Upper lobe of left lung (tissue), 6 donors: ENCODE results near the gene CADM3. TPM values are rescaled to one million over a fixed set of nuclear protein-coding genes. Genes with fewer than 3 reads are reported as not detected.

Experiments used
- ATAC-seq, 2 donors: fragments of 200-7000 bp; cut with Tn5 transposase; one replicate each; pipeline ENCODE4 v1.9.1; 2022; ENCODE audit warnings: mild to moderate bottlenecking in 2 of 2, moderate library complexity in 2 of 2; ENCODE audit not compliant: low FRiP score in 2 of 2
- DNase-seq, 2 donors: peaks; one replicate each; pipeline ENCODE4 v3.0.0-alpha.2; 2019 to 2020
- H3K27ac ChIP-seq, 4 donors: fragments of 200-600 bp; sonication (generic); one replicate each; pipeline ENCODE4 v1.5.1; 2016 to 2019
- H3K27me3 ChIP-seq, 4 donors: fragments of 200-600 bp; sonication (generic); one replicate each; pipeline ENCODE4 v1.5.1; 2017 to 2019
- H3K36me3 ChIP-seq, 4 donors: fragments of 200-600 bp; sonication (generic); one replicate each; pipeline ENCODE4 v1.5.1; 2016 to 2019
- H3K4me1 ChIP-seq, 4 donors: fragments of 200-600 bp; sonication (generic); one replicate each; pipeline ENCODE4 v1.5.1; 2018 to 2019
- H3K4me3 ChIP-seq, 4 donors: fragments of 200-600 bp; sonication (generic); one replicate each; pipeline ENCODE4 v1.5.1; 2017 to 2019; ENCODE audit warnings: mild to moderate bottlenecking in 2 of 4, moderate library complexity in 1 of 4
- H3K9me3 ChIP-seq, 4 donors: fragments of 200-600 bp; sonication (generic); one replicate each; pipeline ENCODE4 v1.5.1; 2018 to 2019
- CTCF ChIP-seq, 6 experiments: fragments of 450-650 bp in 4 of 6; fragments of 200-600 bp in 2 of 6; sonication (generic) in 2 of 6; IDR thresholded peaks; one replicate each; pipeline ENCODE4 v1.5.1; 2016 to 2019; ENCODE audit warnings: antibody characterized with exemption in 6 of 6
- EP300 ChIP-seq, 4 donors: sonication (generic); formaldehyde crosslinking; IDR thresholded peaks; one replicate each; pipeline ENCODE4 v1.5.1; 2017; ENCODE audit warnings: antibody characterized with exemption in 4 of 4, control low read depth in 2 of 4
- POLR2A ChIP-seq, 4 donors: fragments of 450-650 bp; IDR thresholded peaks; one replicate each; pipeline ENCODE4 v1.5.1; 2016 to 2017; ENCODE audit warnings: antibody characterized with exemption in 4 of 4, mild to moderate bottlenecking in 2 of 4
- POLR2AphosphoS5 ChIP-seq, 2 donors: sonication (generic); formaldehyde crosslinking; IDR thresholded peaks; one replicate each; pipeline ENCODE4 v1.5.1; 2017; ENCODE audit warnings: antibody characterized with exemption in 2 of 2
- WGBS, 2 donors: methylation state at CpG; one replicate each; pipeline ENCODE4 v1.1.5; 2017 to 2018; 5-methylcytosine and 5-hydroxymethylcytosine counted together
- total RNA-seq, 6 donors: library from RNA; depleted of rRNA in 4 of 6; stranded (reverse); fragments of >200 nt in 4 of 6; gene quantifications; one replicate each; pipeline versions ENCODE4 v1.1.0 to v1.2.1, GENCODE V29; 2016 to 2021
- donor health status: DM: no; HTN: no; CAD: no; lungs with moderate emphysema.
- donor health status: DM: no; HTN: yes; CAD: no; lungs with severe emphysema.

The CADM3 gene
- total RNA-seq, 6 donors from 2014 or later, result 0.98 to 16.0 (median 2.0) TPM

GRCh38 chr1:159162516-159163265 lies 8.7 kb upstream of the CADM3 start:
- Histone ChIP-seq H3K9me3 (no peaks in the 10 kb centered on the region), H3K27me3 (no peaks in the 10 kb centered on the region), H3K4me1 (peaks cover 5 to 8% (median 7%) of the 10 kb centered on the region in 4 donors), H3K36me3 (no peaks in the 10 kb centered on the region), H3K4me3 (no peak overlapping the region), H3K27ac (no peak overlapping the region)
- ATAC-seq (no peak), DNase-seq (no peak)
- no peak for TF ChIP-seq EP300 (IDR thresholded peaks at IDR 0.05)
- TF ChIP-seq POLR2AphosphoS5 (IDR thresholded peaks at IDR 0.05), result no peak
- TF ChIP-seq CTCF (IDR thresholded peaks at IDR 0.05), result no peak
- TF ChIP-seq POLR2A (IDR thresholded peaks at IDR 0.05), result no peak
- WGBS, 2 donors, result 71 to 76% methylated on average over 4 of the region's 4 CpGs

DNA sequence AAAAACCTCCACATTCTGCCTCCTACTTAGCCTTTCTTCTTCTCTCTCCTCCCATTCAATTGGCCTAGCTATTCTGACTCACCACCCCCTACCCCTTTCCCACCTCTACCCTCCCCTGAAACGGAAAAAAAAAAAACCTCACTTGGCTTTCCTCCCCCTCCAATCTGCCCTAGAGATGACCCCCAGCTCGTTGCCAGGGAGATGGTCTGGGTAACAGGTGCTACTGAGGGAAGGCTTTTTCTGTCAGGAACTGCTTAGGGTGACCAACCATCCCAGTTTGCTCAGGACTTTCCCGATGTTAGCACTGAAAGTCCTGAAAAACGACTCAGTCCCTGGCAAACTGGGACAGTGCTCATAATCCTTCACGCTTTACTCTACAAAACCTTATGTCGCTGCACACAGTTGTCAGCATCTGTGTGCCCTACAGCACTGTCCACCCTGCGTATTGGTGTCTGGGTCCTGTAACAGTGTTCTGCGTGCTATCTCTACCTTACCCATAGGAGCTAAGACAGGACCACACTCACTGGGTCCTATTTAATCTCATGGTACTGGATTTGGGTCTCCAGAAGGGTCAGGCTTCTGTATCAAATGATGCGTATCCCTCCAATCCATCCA lies 7.7 kb upstream of the CADM3 start:
- H3K4me3 ChIP-seq, result no peak overlapping the region
- no peaks in the 10 kb centered on the region for H3K27me3 ChIP-seq
- H3K4me1 ChIP-seq, result peaks cover 5 to 8% (median 7%) of the 10 kb centered on the region in 4 donors
- H3K27ac ChIP-seq, result no peak overlapping the region
- ATAC-seq, result no peak
- DNase-seq, result no peak
- TF ChIP-seq CTCF (IDR thresholded peaks at IDR 0.05) (no peak), EP300 (IDR thresholded peaks at IDR 0.05) (no peak)
- 62 to 70% methylated on average over 9 of the region's 9 CpGs for WGBS, 2 donors
- H3K9me3 ChIP-seq, result no peaks in the 10 kb centered on the region
- no peaks in the 10 kb centered on the region for H3K36me3 ChIP-seq

DNA sequence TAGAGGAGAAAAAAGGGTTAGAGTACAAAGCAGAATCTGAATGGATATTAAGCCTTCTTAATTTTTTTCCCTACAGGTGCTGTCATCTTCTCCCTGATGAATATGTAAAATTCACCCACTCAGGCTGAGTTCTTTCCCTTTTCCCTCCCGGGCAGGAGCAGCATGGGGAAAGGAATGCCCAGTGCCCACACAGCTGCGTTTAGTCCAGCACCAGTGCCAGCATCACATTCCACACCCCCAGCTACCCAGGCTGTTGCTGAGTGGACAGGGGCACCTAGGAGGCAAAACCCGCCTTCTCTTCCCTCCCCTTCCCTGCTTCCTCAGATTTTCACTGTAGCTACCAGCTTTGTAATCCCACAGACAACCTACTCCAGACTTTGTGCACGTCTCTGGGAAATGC lies 3.4 kb upstream of the CADM3 start:
- H3K27ac ChIP-seq, result no peak overlapping the region
- no peaks in the 10 kb centered on the region for H3K36me3 ChIP-seq
- H3K4me1 ChIP-seq, result peaks cover 14 to 21% (median 16%) of the 10 kb centered on the region in 4 donors
- no peaks in the 10 kb centered on the region for H3K9me3 ChIP-seq
- peaks cover 0 to 25% (median 16%) of the 10 kb centered on the region in 4 donors for H3K27me3 ChIP-seq
- 48 to 59% methylated on average over 4 of the region's 4 CpGs for WGBS, 2 donors
- DNase-seq (no peak), ATAC-seq (no peak)
- no peak overlapping the region for H3K4me3 ChIP-seq
- no peak for TF ChIP-seq EP300 (IDR thresholded peaks at IDR 0.05)
- no peak for TF ChIP-seq POLR2A (IDR thresholded peaks at IDR 0.05)
- TF ChIP-seq CTCF (IDR thresholded peaks at IDR 0.05), result no peak
- no peak for TF ChIP-seq POLR2AphosphoS5 (IDR thresholded peaks at IDR 0.05)

GRCh38 chr1:159170639-159171038 lies 776 bp upstream of the CADM3 start:
- WGBS, 2 donors, result 73 to 78% methylated on average over 5 of the region's 5 CpGs
- ATAC-seq (peak in 1 of 2 donors; percentile 32), DNase-seq (no peak)
- H3K4me1 ChIP-seq, result peaks cover 14 to 21% (median 16%) of the 10 kb centered on the region in 4 donors
- H3K36me3 ChIP-seq, result no peaks in the 10 kb centered on the region
- H3K27ac ChIP-seq, result no peak overlapping the region
- H3K27me3 ChIP-seq, result peaks cover 0 to 25% (median 18%) of the 10 kb centered on the region in 4 donors
- no peak for TF ChIP-seq POLR2A (IDR thresholded peaks at IDR 0.05)
- no peak for TF ChIP-seq CTCF (IDR thresholded peaks at IDR 0.05)
- TF ChIP-seq POLR2AphosphoS5 (IDR thresholded peaks at IDR 0.05), result no peak
- no peak for TF ChIP-seq EP300 (IDR thresholded peaks at IDR 0.05)
- no peak overlapping the region for H3K4me3 ChIP-seq
- no peaks in the 10 kb centered on the region for H3K9me3 ChIP-seq
